Testis (tissue), 3 donors: ENCODE measurements around the gene PPP2R5B. TPM values are rescaled to one million over a fixed set of nuclear protein-coding genes. Genes with fewer than 3 reads are reported as not detected.

Experiments
- DNase-seq: peaks from one replicate; pipeline ENCODE4 v3.0.0-alpha.2; 2019
- H3K27ac ChIP-seq, 2 donors: fragments of 200-600 bp; sonication (generic); one replicate each; pipeline ENCODE4 v1.5.1; 2019
- H3K27me3 ChIP-seq: fragments of 200-600 bp; sonication (generic); one replicate; pipeline ENCODE4 v1.5.1; 2019
- H3K36me3 ChIP-seq: fragments of 200-600 bp; sonication (generic); one replicate; pipeline ENCODE4 v1.5.1; 2017; ENCODE audit warnings: low read depth; ENCODE audit errors: missing control alignments
- H3K4me1 ChIP-seq: fragments of 200-600 bp; sonication (generic); one replicate; pipeline ENCODE4 v1.5.1; 2019
- H3K4me3 ChIP-seq, 2 donors: fragments of 200-600 bp; sonication (generic); one replicate each; pipeline ENCODE4 v1.5.1; 2017 to 2019
- H3K9me3 ChIP-seq: fragments of 200-600 bp; sonication (generic); one replicate; pipeline ENCODE4 v1.5.1; 2017
- CTCF ChIP-seq, 3 experiments: fragments of 450-650 bp in 2 of 3; fragments of 200-600 bp in 1 of 3; sonication (generic) in 1 of 3; IDR thresholded peaks; one replicate each; pipeline ENCODE4 v1.5.1; 2016 to 2019; ENCODE audit warnings: antibody characterized with exemption in 3 of 3, mild to moderate bottlenecking in 2 of 3, moderate library complexity in 1 of 3
- POLR2A ChIP-seq: fragments of 450-650 bp; IDR thresholded peaks from one replicate; pipeline ENCODE4 v1.6.1; 2017; ENCODE audit warnings: antibody characterized with exemption, mild to moderate bottlenecking, moderate library complexity
- WGBS, 2 donors: methylation state at CpG; one replicate each; pipeline ENCODE4 v1.1.5; 2018; 5-methylcytosine and 5-hydroxymethylcytosine counted together
- intact Hi-C: fragments of 100-400 bp; cut with DNase I; formaldehyde crosslinking; loops from one replicate; pipeline ENCODE4 v1.15.1; 2023; ENCODE audit warnings: low total_unique reads
- polyA plus RNA-seq: library from polyadenylated mRNA; stranded (reverse); fragments of 350-450 nt; fragmentation: Illumina TruSeq; extraction: RNeasy Lipid Tissue Mini Kit (QIAGEN cat#74804); gene quantifications from one replicate; pipeline ENCODE4 v1.2.3, GENCODE V29; 2014; ENCODE audit warnings: low read depth, low replicate concordance; ENCODE audit not compliant: insufficient read depth
- total RNA-seq, 2 donors: library from RNA; depleted of rRNA; stranded (reverse); fragments of >200 nt; gene quantifications; one replicate each; pipeline ENCODE4 v1.2.3, GENCODE V29; 2016

The PPP2R5B gene
- total and polyA plus RNA-seq, 3 donors from 2014 or later: 9.9 to 26.2 (median 19.4) TPM

GRCh38 chr11:64909653-64910343, 14.7 kb upstream of the PPP2R5B start:
- no peaks in the 10 kb centered on the region for H3K27me3 ChIP-seq
- H3K36me3 ChIP-seq: no peaks in the 10 kb centered on the region
- H3K4me1 ChIP-seq: no peaks in the 10 kb centered on the region
- intact Hi-C loops: no loop called here
- H3K4me3 ChIP-seq: no peak overlapping the region
- WGBS, 2 donors: 90 to 93% methylated on average over 6 to 39 of the region's 39 CpGs
- no peak overlapping the region for H3K27ac ChIP-seq
- TF ChIP-seq CTCF (IDR thresholded peaks at IDR 0.05) (no peak), POLR2A (no peak)
- no peaks in the 10 kb centered on the region for H3K9me3 ChIP-seq
- DNase-seq: no peak

GRCh38 chr11:64910451-64911093, 13.9 kb upstream of the PPP2R5B start:
- H3K9me3 ChIP-seq: no peaks in the 10 kb centered on the region
- intact Hi-C loops: no loop called here
- H3K27me3 ChIP-seq: no peaks in the 10 kb centered on the region
- DNase-seq: no peak
- no peak overlapping the region for H3K27ac ChIP-seq
- H3K4me3 ChIP-seq: no peak overlapping the region
- TF ChIP-seq CTCF (IDR thresholded peaks at IDR 0.05) (no peak), POLR2A (no peak)
- peaks cover 5% of the 10 kb centered on the region for H3K4me1 ChIP-seq
- WGBS, 2 donors: 92 to 97% methylated on average over 5 to 27 of the region's 27 CpGs
- no peaks in the 10 kb centered on the region for H3K36me3 ChIP-seq

- no peak for DNase-seq
- intact Hi-C loops: no loop called here
These were observed 13.3 kb upstream of the PPP2R5B start for GRCh38 chr11:64911142-64911541.

GRCh38 chr11:64911689-64912088, 12.8 kb upstream of the PPP2R5B start:
- TF ChIP-seq CTCF (IDR thresholded peaks at IDR 0.05): no peak
- TF ChIP-seq POLR2A: no peak
- no peak overlapping the region for H3K27ac ChIP-seq
- H3K4me1 ChIP-seq: peaks cover 12% of the 10 kb centered on the region
- no peaks in the 10 kb centered on the region for H3K36me3 ChIP-seq
- no peaks in the 10 kb centered on the region for H3K27me3 ChIP-seq
- no peak overlapping the region for H3K4me3 ChIP-seq
- intact Hi-C loops: no loop called here
- H3K9me3 ChIP-seq: no peaks in the 10 kb centered on the region
- 88 to 93% methylated on average over 4 to 9 of the region's 9 CpGs for WGBS, 2 donors
- DNase-seq: no peak

More at GRCh38 chr11:64911142-64911541, 13.3 kb upstream of the PPP2R5B start:
- peaks cover 11% of the 10 kb centered on the region for H3K4me1 ChIP-seq
- H3K27ac ChIP-seq: no peak overlapping the region
- H3K4me3 ChIP-seq: no peak overlapping the region
- TF ChIP-seq POLR2A (no peak), CTCF (IDR thresholded peaks at IDR 0.05) (no peak)
- no peaks in the 10 kb centered on the region for H3K36me3 ChIP-seq
- no peaks in the 10 kb centered on the region for H3K9me3 ChIP-seq
- H3K27me3 ChIP-seq: no peaks in the 10 kb centered on the region
- WGBS, 2 donors: 78 to 88% methylated on average over 6 to 7 of the region's 7 CpGs
